Measurements from ENCODE around the gene PWP2.
"Not testable (repeated sequence)": the region's sequence is repeated elsewhere in the genome, so short reads cannot be mapped to it uniquely, and the experiment has no call there.

The PWP2 gene

DNA sequence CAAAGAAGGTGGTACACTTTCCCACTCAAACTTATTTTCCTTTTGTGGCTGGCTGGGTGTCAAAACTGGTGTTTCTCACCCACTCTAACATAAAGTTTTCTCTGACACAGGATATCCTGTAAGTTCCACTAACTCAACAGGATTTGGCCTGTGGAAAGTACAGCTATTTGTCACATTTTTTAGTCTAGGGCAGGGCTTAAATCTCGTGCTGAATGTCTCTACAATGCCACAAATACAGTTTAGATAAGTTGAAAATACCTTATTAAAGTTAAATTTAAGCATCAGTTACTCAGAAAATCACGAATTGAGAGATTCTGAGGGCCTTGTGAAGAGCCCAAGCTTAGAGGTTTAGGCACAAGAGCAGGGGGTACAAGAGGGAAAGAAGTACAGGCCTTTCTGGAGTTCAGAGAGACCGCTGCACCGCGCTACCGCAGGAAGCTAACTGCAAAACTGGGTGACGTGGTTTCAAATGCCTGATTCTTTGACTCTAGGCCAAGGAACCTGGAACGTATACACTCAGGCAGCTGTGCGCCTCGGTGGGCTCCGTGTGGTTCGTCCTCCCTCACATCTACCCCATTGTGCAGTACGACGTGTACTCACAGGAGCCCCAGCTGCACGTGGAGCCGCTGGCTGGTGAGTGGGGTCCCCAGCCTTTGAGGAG, 23.4 kb upstream of the PWP2 start:
- peak; percentile 36 for DNase-seq

DNA sequence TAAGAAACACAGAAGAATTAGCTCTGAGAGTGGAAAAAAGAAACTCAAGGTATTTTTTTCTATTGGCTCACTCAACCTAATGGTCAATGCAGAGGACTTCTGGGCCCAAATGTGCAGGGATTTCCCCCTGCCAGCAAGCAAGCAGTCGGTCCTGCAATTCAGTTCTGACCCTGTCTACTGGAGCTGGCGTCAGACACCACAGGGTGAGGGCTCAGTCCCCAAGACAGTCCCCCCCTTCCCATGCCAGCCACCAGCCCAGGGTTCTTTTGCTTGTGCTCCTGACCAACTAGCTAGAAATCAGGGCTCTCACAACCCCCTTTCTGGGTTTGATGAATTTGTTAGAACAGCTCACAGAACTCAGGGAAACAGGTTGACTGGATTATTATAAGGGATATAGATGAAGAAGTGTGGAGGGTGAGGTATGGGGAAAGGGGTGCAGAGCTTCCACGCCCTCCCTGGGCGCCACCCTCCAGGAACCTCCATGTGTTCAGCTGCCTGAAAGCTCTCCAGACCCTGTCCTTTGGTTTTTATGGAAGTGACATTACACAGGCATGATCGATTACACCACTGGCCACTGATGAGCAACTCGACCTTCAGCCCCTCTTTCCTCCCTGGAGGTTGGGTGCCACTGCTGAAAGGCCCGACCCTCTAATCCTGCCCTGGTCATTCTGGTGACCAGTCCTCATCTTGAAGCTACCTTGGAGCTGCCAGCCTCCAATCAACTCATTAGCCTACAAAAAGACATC, 22.5 kb upstream of the PWP2 start:
- no peak for DNase-seq

GRCh38 chr21:44085491-44086321, 21.5 kb upstream of the PWP2 start:
- DNase-seq = no peak

GRCh38 chr21:44086636-44087425, 20.4 kb upstream of the PWP2 start:
- no peak for DNase-seq

- no peak for DNase-seq
Observed at GRCh38 chr21:44087426-44088400, 19.5 kb upstream of the PWP2 start.

- no peak for DNase-seq
Observed at GRCh38 chr21:44088401-44088780, 18.8 kb upstream of the PWP2 start.

DNA sequence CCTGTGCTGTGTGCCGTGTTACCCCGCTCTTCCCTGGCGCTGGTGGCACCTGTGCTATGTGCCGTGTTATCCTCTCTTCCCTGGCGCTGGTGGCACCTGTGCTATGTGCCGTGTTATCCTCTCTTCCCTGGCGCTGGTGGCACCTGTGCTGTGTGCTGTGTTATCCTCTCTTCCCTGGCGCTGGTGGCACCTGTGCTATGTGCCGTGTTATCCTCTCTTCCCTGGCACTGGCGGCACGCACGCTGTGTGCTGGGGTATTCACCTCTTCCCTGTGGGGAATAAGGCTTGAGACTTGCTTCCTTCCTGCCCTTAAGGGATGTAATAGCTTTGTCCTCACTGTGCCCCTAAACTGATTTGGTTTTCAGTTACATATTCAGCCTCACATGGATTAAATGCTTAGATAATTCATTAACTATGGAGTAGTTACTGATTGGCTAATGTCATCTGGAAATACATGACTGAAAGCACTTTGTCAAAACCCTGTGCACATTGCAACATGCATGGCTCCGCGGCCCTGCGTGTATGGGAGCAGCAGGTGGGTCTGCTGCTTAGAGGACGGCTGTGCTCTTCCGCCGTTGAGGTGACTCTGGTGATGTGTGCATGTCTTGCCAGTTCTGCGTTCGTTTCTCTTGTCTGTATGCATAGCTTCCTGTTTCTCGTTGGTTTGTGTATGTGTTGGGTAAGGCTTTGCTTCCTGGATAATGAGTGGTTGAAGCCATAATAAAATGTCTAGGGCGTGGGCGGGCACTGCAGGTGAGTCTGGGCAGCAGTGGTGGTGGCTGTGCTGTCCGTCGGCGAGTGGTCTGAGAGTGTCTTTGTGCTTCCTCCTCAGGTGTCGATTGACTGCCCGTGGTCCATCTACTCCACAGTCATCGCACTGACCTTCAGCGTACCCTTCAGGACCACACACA, 17.9 kb upstream of the PWP2 start:
- DNase-seq = no peak

DNA sequence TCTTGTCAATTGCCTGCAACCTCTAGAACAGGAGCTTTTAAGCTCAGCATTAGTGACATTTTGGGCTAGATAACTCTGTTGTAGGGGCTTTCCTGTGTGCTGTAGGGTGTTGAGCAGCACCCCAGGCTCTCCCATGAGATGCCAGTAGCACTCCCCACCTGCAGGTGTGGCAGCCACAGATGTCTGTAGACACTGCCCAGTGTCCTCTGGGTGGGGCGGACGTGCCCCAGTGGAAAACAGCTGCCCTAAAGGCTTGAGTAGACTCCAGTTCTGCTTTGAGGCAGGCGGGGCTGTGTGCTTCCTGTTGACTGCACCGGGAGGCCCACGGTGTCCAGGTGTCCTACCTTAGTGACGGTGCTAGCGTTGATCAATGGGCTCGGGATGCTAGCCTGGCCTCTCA, 16.9 kb upstream of the PWP2 start:
- no peak for DNase-seq

GRCh38 chr21:44092211-44092610, 15.0 kb upstream of the PWP2 start:
- no peak for DNase-seq

GRCh38 chr21:44093761-44094160, 13.4 kb upstream of the PWP2 start:
- DNase-seq = no peak

GRCh38 chr21:44094832-44095231, 12.4 kb upstream of the PWP2 start:
- DNase-seq = no peak

GRCh38 chr21:44098507-44098906, 8.7 kb upstream of the PWP2 start:
- DNase-seq = not testable (repeated sequence)

- not testable (repeated sequence) for DNase-seq
Observed at GRCh38 chr21:44098964-44099363, 8.2 kb upstream of the PWP2 start.

DNA sequence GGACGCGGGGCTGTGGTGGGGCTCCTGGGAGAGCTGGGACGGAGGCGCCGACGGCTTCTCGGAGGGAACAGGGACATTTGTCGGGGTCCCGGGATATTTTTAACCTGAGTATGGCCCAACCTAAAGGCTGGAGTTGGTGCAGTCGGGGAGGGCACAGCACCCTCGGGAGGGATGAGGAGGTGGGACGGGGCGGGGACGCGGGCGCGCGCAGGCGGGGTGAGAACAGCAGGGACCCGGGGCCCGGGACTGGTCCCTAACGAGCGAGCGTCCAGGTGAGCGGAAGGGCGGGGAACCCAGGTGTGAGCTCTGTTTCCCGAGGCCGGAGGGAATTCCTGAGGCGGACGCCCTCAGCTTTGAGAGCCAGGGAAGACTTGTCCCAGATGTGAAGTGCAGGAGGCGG, 390 bp downstream of the PWP2 start:
- not testable (repeated sequence) for DNase-seq

GRCh38 chr21:44113702-44114371, 6.6 kb downstream of the PWP2 start:
- not testable (repeated sequence) for DNase-seq

- not testable (repeated sequence) for DNase-seq
Observed at GRCh38 chr21:44122131-44122530, 14.9 kb downstream of the PWP2 start.

DNA sequence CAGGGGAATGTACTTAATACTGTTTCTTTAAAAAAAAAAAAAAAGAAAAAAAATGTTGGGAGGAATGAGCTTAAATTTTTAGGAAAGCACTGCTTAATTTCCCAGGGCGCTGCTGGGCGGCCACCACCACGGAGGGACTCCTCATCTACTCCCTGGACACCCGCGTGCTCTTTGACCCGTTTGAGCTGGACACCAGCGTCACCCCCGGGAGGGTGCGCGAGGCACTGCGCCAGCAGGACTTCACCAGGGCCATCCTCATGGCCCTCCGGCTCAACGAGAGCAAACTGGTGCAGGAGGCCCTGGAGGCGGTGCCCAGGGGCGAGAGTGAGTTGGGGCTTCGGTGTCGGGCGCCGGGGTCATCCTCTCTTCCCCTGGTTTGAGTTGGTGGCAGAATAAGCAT, 20.6 kb downstream of the PWP2 start:
- not testable (repeated sequence) for DNase-seq

GRCh38 chr21:44133715-44134057, 26.5 kb downstream of the PWP2 start:
- not testable (repeated sequence) for DNase-seq

DNA sequence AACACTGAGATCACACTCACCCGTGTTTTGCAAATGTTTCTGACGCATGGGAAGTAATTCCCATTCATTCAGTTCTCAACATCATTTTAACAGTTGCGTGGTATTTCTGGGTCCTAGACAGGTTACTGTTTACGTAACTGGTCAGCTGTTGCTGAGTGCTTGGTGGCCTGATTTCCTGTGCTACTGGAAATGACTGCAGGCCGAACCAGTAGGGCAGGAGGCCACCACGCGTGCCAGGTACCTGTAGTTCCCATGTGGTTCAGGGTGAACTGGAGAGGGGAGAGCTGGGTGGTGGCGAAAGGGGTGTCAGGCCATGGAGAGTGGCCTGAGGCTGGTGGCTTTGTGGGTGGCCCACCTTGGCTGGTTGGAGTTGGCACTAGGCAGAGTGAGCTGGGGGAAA, 27.5 kb downstream of the PWP2 start:
- DNase-seq = not testable (repeated sequence)

GRCh38 chr21:44138039-44138438, 30.8 kb downstream of the PWP2 start:
- not testable (repeated sequence) for DNase-seq

All from stimulated activated CD4-positive, alpha-beta T cell treated with anti-CD3 and anti-CD28 coated beads, Interleukin-12 subunit alpha, Interleukin-12 subunit beta, amount 100 ng/mL, for 4 hours (primary cell).